Uterus (tissue), 4 donors: ENCODE measurements around the gene ADGRD1. TPM values are rescaled to one million over a fixed set of nuclear protein-coding genes. Genes with fewer than 3 reads are reported as not detected.
A peak's percentile ranks its signal among the peaks of the same experiment; 100 is the strongest.

Experiments
- DNase-seq, 2 donors: peaks; one replicate each; pipeline ENCODE4 v3.0.0-alpha.2; 2019 to 2020
- H3K27ac ChIP-seq, 2 donors: fragments of 200-600 bp; sonication (generic); 1 replicate in 1 of 2; 2 replicates in 1 of 2; pipeline ENCODE4 v1.5.1; 2016 to 2018
- H3K27me3 ChIP-seq, 2 donors: fragments of 200-600 bp; sonication (generic); one replicate each; pipeline ENCODE4 v1.5.1; 2018 to 2019; ENCODE audit warnings: control low read depth in 1 of 2
- H3K36me3 ChIP-seq, 2 donors: fragments of 200-600 bp; sonication (generic); one replicate each; pipeline ENCODE4 v1.5.1; 2019; ENCODE audit warnings: control low read depth in 1 of 2
- H3K4me1 ChIP-seq, 2 donors: fragments of 200-600 bp; sonication (generic); one replicate each; pipeline ENCODE4 v1.5.1; 2018 to 2019; ENCODE audit warnings: control low read depth in 1 of 2
- H3K4me3 ChIP-seq, 2 donors: fragments of 200-600 bp; sonication (generic); 1 replicate in 1 of 2; 2 replicates in 1 of 2; pipeline ENCODE4 v1.5.1; 2018 to 2019; ENCODE audit warnings: mild to moderate bottlenecking in 1 of 2
- H3K9me3 ChIP-seq, 2 donors: fragments of 200-600 bp; sonication (generic); one replicate each; pipeline ENCODE4 v1.5.1; 2019; ENCODE audit warnings: control low read depth in 1 of 2
- CTCF ChIP-seq, 4 experiments: fragments of 200-600 bp in 2 of 4; fragments of 450-650 bp in 2 of 4; sonication (generic) in 2 of 4; IDR thresholded peaks; one replicate each; pipeline ENCODE4 v1.5.1; 2016 to 2019; ENCODE audit warnings: antibody characterized with exemption in 4 of 4, mild to moderate bottlenecking in 2 of 4, moderate library complexity in 1 of 4
- POLR2A ChIP-seq, 2 donors: fragments of 450-650 bp; IDR thresholded peaks; one replicate each; pipeline ENCODE4 v1.6.1; 2016; ENCODE audit warnings: antibody characterized with exemption in 2 of 2, mild to moderate bottlenecking in 1 of 2, moderate library complexity in 1 of 2
- intact Hi-C: fragments of 100-400 bp; cut with DNase I; formaldehyde crosslinking; loops from one replicate; pipeline ENCODE4 v1.15.1; 2023; ENCODE audit warnings: low total_unique reads
- total RNA-seq, 4 donors: library from RNA; depleted of rRNA in 3 of 4; stranded (reverse); fragments of >200 nt in 3 of 4; gene quantifications; one replicate each; pipeline versions ENCODE4 v1.1.0 to v1.2.4, GENCODE V29; 2014 to 2023
- donor health status: DM: yes; HTN: yes; CAD: no.

ADGRD1 gene
- total RNA-seq, 4 donors from 2014 or later, result 13.5 to 89.9 (median 33.7) TPM

- Histone ChIP-seq H3K27me3 (no peaks in the 10 kb centered on the region), H3K9me3 (no peaks in the 10 kb centered on the region), H3K4me1 (no peaks in the 10 kb centered on the region), H3K36me3 (no peaks in the 10 kb centered on the region), H3K27ac (no peak overlapping the region), H3K4me3 (no peak overlapping the region)
- TF ChIP-seq CTCF (IDR thresholded peaks at IDR 0.05) (no peak), POLR2A (IDR thresholded peaks at IDR 0.05) (no peak)
- intact Hi-C loops, result no loop called here
- DNase-seq, result no peak
Observed at GRCh38 chr12:131076791-131077747, 123.4 kb downstream of the ADGRD1 start.

- DNase-seq, result no peak
- TF ChIP-seq CTCF (IDR thresholded peaks at IDR 0.05) (no peak), POLR2A (IDR thresholded peaks at IDR 0.05) (no peak)
- Histone ChIP-seq H3K4me1 (no peaks in the 10 kb centered on the region), H3K27ac (no peak overlapping the region), H3K27me3 (no peaks in the 10 kb centered on the region), H3K9me3 (no peaks in the 10 kb centered on the region), H3K4me3 (no peak overlapping the region), H3K36me3 (no peaks in the 10 kb centered on the region)
- intact Hi-C loops, result no loop called here
Observed at GRCh38 chr12:131077931-131078391, 124.3 kb downstream of the ADGRD1 start.

- no peak for TF ChIP-seq CTCF (IDR thresholded peaks at IDR 0.05)
- no peak for TF ChIP-seq POLR2A (IDR thresholded peaks at IDR 0.05)
- intact Hi-C loops, result no loop called here
- no peak for DNase-seq
- Histone ChIP-seq H3K4me3 (no peak overlapping the region), H3K4me1 (no peaks in the 10 kb centered on the region), H3K9me3 (no peaks in the 10 kb centered on the region), H3K27ac (no peak overlapping the region), H3K27me3 (no peaks in the 10 kb centered on the region), H3K36me3 (no peaks in the 10 kb centered on the region)
Observed at GRCh38 chr12:131082290-131083194, 128.8 kb downstream of the ADGRD1 start.

- H3K27ac ChIP-seq, result no peak overlapping the region
- no peaks in the 10 kb centered on the region for H3K4me1 ChIP-seq
- H3K27me3 ChIP-seq, result no peaks in the 10 kb centered on the region
- intact Hi-C loops, result no loop called here
- no peaks in the 10 kb centered on the region for H3K36me3 ChIP-seq
- TF ChIP-seq CTCF (IDR thresholded peaks at IDR 0.05) (no peak), POLR2A (IDR thresholded peaks at IDR 0.05) (no peak)
- no peaks in the 10 kb centered on the region for H3K9me3 ChIP-seq
- peak; percentile 3 to 13 for DNase-seq
- no peak overlapping the region for H3K4me3 ChIP-seq
Observed at GRCh38 chr12:131084341-131085011, 130.8 kb downstream of the ADGRD1 start.
